Endothelial cell of umbilical vein (primary cell): ENCODE results near the gene LYPD1.

ENCODE experiments used
- EZH2 ChIP-seq: IDR thresholded peaks from 2 replicates; pipeline ENCODE4 v1.6.1; 2012; ENCODE audit warnings: borderline replicate concordance, low read depth, mild to moderate bottlenecking, moderate library complexity, low read length, inconsistent platforms; ENCODE audit not compliant: severe bottlenecking
- JUN ChIP-seq: IDR thresholded peaks from 2 replicates; pipeline ENCODE4 v1.6.1; 2011; ENCODE audit warnings: borderline replicate concordance, low read depth; ENCODE audit not compliant: insufficient read length, insufficient read depth
- POLR2A ChIP-seq: IDR thresholded peaks from 2 replicates; pipeline ENCODE4 v1.6.1; 2012; ENCODE audit warnings: low read depth, mild to moderate bottlenecking, control low read depth, low read length
- POLR2AphosphoS5 ChIP-seq: IDR thresholded peaks from 2 replicates; pipeline ENCODE4 v1.6.1; 2012; ENCODE audit warnings: low read depth, mild to moderate bottlenecking, control low read depth, low read length, moderate library complexity; ENCODE audit not compliant: insufficient read depth
- TF ChIP-seq, protein P1 (sequence below), 2 donors: IDR thresholded peaks; 1 replicate in 1 of 2; 2 replicates in 1 of 2; pipeline ENCODE4 v1.5.1; 2011; ENCODE audit warnings: low read length in 2 of 2, mild to moderate bottlenecking in 2 of 2, moderate library complexity in 2 of 2, control low read depth in 1 of 2, inconsistent platforms in 1 of 2, low read depth in 1 of 2; ENCODE audit not compliant: insufficient read depth in 1 of 2; ENCODE audit errors: extremely low read depth in 1 of 2
- TF ChIP-seq, protein P2 (sequence below): IDR thresholded peaks from 2 replicates; pipeline ENCODE4 v1.6.1; 2011; ENCODE audit not compliant: insufficient read depth, insufficient read length

DNA sequence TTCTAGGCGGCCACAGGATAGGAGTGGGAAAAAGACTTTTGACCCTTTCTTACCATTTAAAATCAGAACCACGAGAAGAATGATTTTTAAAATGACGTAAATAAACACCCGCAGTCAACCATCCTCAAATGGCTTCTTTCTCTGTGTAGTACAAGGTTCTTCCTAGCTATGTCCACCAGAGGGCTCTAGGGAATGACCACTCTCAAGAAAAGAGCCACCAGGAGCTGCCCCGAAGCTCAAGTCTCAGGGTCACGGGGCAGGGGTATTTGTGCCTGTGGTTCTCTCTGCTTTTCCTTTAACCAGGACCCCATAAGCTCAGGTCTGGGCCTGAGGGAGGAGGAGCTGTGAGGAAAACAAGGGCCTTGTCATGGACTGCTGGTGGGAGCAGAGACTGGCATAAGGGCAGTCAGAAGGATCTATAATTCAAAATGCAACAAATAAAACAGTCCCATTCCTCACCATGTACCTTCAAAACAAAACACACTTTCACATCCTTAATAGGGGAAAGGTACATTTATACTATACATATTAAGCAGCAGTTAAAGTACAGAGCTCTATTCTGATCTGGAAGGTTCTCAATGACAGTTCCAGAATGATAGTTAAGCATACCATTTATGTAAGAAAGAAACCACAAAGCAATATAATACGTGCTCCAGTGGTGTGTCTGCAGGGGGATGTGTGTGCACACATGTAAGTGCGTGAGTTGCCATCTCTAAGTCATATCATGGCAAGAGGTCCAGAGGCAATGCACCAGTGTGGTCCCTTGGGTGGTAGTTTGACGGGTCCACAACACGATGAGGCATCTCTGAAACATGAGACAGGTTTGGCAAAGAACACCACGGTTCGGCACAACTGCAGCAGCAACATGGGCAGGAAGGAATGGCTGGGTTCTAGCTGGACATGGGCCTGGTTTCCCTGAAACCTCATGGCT, 18.6 kb downstream of the LYPD1 start:
- TF ChIP-seq JUN (no peak), EZH2 (no peak), POLR2AphosphoS5 (no peak), POLR2A (no peak)
- TF ChIP-seq, protein P1, sequence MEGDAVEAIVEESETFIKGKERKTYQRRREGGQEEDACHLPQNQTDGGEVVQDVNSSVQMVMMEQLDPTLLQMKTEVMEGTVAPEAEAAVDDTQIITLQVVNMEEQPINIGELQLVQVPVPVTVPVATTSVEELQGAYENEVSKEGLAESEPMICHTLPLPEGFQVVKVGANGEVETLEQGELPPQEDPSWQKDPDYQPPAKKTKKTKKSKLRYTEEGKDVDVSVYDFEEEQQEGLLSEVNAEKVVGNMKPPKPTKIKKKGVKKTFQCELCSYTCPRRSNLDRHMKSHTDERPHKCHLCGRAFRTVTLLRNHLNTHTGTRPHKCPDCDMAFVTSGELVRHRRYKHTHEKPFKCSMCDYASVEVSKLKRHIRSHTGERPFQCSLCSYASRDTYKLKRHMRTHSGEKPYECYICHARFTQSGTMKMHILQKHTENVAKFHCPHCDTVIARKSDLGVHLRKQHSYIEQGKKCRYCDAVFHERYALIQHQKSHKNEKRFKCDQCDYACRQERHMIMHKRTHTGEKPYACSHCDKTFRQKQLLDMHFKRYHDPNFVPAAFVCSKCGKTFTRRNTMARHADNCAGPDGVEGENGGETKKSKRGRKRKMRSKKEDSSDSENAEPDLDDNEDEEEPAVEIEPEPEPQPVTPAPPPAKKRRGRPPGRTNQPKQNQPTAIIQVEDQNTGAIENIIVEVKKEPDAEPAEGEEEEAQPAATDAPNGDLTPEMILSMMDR (IDR thresholded peaks at IDR 0.05; ENCODE audit: extremely low read depth in 1 of 2, insufficient read depth in 1 of 2, low read depth in 1 of 2, low read length in 2 of 2) = peak; percentile 56 to 80
- TF ChIP-seq, protein P2, sequence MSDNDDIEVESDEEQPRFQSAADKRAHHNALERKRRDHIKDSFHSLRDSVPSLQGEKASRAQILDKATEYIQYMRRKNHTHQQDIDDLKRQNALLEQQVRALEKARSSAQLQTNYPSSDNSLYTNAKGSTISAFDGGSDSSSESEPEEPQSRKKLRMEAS = no peak
